Caco-2 (cell line): ENCODE results near the gene MEGF11. TPM values are rescaled to one million over a fixed set of nuclear protein-coding genes. Genes with fewer than 3 reads are reported as not detected.

Experiments used
- BruUV-seq: library from RNA; stranded (reverse); fragments of 400-500 nt; replicated peaks from 2 replicates; lab custom pipeline; 2021; lab: Mats Ljungman, UMichigan
- CTCF ChIA-PET: fragments of 300-600 bp; sonication (Branson Sonifier 250); formaldehyde crosslinking; loops from one replicate; lab custom pipeline; 2022; ENCODE audit warnings: antibody characterized with exemption; lab: Charles Lee
- POLR2A ChIA-PET: fragments of 300-600 bp; sonication (Branson Sonifier 250); formaldehyde crosslinking; loops from one replicate; lab custom pipeline; 2022; ENCODE audit warnings: antibody characterized with exemption; lab: Charles Lee
- DNase-seq, 2 experiments: peaks; one replicate each; pipeline versions ENCODE4 v3.0.0 to v3.0.0-alpha.2; 2020 to 2022
- H3K27me3 ChIP-seq: replicated peaks from 2 replicates; pipeline ENCODE4 v1.6.0; 2011; ENCODE audit warnings: low read length; ENCODE audit not compliant: control insufficient read depth, insufficient read depth
- H3K36me3 ChIP-seq: 2 replicates; pipeline ENCODE4 v1.5.1; 2011; ENCODE audit warnings: low read length; ENCODE audit not compliant: control insufficient read depth, insufficient read depth
- H3K4me1 ChIP-seq: fragments of 250-450 bp; sonication (Bioruptor Pico); 2 replicates; pipeline ENCODE4 v1.5.1; 2020; ENCODE audit warnings: mild to moderate bottlenecking
- H3K4me3 ChIP-seq: 2 replicates; pipeline ENCODE4 v1.5.1; 2011; ENCODE audit warnings: low read depth, mild to moderate bottlenecking, control low read depth, low read length
- H3K9me3 ChIP-seq: fragments of 250-450 bp; sonication (Bioruptor Pico); 2 replicates; pipeline ENCODE4 v1.5.1; 2020; ENCODE audit warnings: mild to moderate bottlenecking, moderate library complexity
- H3K27ac Mint-ChIP-seq: one replicate; pipeline ENCODE4 v1.8.0; 2022; ENCODE audit warnings: mixed read lengths; ENCODE audit not compliant: unreplicated experiment
- H3K27me3 Mint-ChIP-seq: one replicate; pipeline ENCODE4 v1.8.0; 2022; ENCODE audit warnings: mixed read lengths; ENCODE audit not compliant: insufficient read depth, unreplicated experiment
- H3K36me3 Mint-ChIP-seq: one replicate; pipeline ENCODE4 v1.8.0; 2022; ENCODE audit warnings: mild to moderate bottlenecking, mixed read lengths; ENCODE audit not compliant: insufficient read depth, unreplicated experiment
- H3K4me1 Mint-ChIP-seq: one replicate; pipeline ENCODE4 v1.8.0; 2022; ENCODE audit warnings: low read depth, mixed read lengths; ENCODE audit not compliant: unreplicated experiment
- H3K4me3 Mint-ChIP-seq: one replicate; pipeline ENCODE4 v1.8.0; 2022; ENCODE audit warnings: mild to moderate bottlenecking, moderate library complexity, mixed read lengths; ENCODE audit not compliant: unreplicated experiment
- H3K9me3 Mint-ChIP-seq: one replicate; pipeline ENCODE4 v1.8.0; 2022; ENCODE audit warnings: mixed read lengths; ENCODE audit not compliant: unreplicated experiment
- intact Hi-C: fragments of 100-400 bp; cut with micrococcal nuclease; formaldehyde crosslinking; loops from one replicate; pipeline ENCODE4 v1.10.0; 2022; ENCODE audit not compliant: unreplicated experiment
- total RNA-seq: library from RNA; stranded (reverse); gene quantifications from 2 replicates; pipeline ENCODE4 v1.2.3, GENCODE V29; 2022
- TF ChIP-seq, protein P1 (sequence below), 2 experiments: fragments of 200-600 bp in 1 of 2; IDR thresholded peaks; 1 replicate in 1 of 2; 2 replicates in 1 of 2; pipeline versions ENCODE4 v1.5.1 to v1.8.0; 2011 to 2022; ENCODE audit warnings: antibody characterized with exemption in 1 of 2, control low read depth in 1 of 2, inconsistent platforms in 1 of 2, low read depth in 1 of 2, low read length in 1 of 2, mild to moderate bottlenecking in 1 of 2, moderate library complexity in 1 of 2; ENCODE audit not compliant: insufficient read depth in 1 of 2, severe bottlenecking in 1 of 2, unreplicated experiment in 1 of 2

The MEGF11 gene
- total RNA-seq, 1 experiment from 2014 or later = 0.66 TPM

DNA sequence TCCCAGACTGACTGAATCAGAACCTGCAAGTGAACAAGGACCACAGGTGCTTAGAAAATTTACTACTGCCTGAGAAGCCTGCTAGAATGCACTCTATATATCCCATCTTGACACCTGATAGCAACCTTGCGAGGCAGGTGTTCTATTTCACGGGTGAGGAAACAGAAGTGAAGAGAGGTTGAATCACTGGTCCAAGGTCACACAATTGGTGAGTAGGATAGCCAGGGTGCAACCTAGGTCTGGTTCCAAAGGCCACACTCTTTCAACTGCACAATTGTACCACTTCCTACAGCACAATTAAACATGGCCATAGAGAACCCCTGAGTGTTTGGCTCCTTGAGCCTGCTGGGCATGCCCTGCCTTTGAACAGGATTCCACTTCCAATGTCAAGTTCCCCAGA is 297.2 kb downstream of the MEGF11 start:
- Mint-ChIP-seq H3K4me3 (no peak overlapping the region), H3K36me3 (no peaks in the 10 kb centered on the region), H3K9me3 (no peaks in the 10 kb centered on the region), H3K27me3 (no peaks in the 10 kb centered on the region), H3K4me1 (no peaks in the 10 kb centered on the region), H3K27ac (no peak overlapping the region)
- no TSS peak for BruUV-seq
- H3K4me1 ChIP-seq = no peaks in the 10 kb centered on the region
- ChIA-PET CTCF (no interaction called here), POLR2A (no interaction called here)
- no peak overlapping the region for H3K4me3 ChIP-seq
- H3K27me3 ChIP-seq = no peaks in the 10 kb centered on the region
- TF ChIP-seq, protein P1, sequence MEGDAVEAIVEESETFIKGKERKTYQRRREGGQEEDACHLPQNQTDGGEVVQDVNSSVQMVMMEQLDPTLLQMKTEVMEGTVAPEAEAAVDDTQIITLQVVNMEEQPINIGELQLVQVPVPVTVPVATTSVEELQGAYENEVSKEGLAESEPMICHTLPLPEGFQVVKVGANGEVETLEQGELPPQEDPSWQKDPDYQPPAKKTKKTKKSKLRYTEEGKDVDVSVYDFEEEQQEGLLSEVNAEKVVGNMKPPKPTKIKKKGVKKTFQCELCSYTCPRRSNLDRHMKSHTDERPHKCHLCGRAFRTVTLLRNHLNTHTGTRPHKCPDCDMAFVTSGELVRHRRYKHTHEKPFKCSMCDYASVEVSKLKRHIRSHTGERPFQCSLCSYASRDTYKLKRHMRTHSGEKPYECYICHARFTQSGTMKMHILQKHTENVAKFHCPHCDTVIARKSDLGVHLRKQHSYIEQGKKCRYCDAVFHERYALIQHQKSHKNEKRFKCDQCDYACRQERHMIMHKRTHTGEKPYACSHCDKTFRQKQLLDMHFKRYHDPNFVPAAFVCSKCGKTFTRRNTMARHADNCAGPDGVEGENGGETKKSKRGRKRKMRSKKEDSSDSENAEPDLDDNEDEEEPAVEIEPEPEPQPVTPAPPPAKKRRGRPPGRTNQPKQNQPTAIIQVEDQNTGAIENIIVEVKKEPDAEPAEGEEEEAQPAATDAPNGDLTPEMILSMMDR (IDR thresholded peaks at IDR 0.05; ENCODE audit: insufficient read depth in 1 of 2, low read depth in 1 of 2, low read length in 1 of 2, severe bottlenecking in 1 of 2, unreplicated experiment in 1 of 2) = no peak
- DNase-seq = no peak
- H3K36me3 ChIP-seq = no peaks in the 10 kb centered on the region
- intact Hi-C loops = no loop called here
- no peaks in the 10 kb centered on the region for H3K9me3 ChIP-seq

DNA sequence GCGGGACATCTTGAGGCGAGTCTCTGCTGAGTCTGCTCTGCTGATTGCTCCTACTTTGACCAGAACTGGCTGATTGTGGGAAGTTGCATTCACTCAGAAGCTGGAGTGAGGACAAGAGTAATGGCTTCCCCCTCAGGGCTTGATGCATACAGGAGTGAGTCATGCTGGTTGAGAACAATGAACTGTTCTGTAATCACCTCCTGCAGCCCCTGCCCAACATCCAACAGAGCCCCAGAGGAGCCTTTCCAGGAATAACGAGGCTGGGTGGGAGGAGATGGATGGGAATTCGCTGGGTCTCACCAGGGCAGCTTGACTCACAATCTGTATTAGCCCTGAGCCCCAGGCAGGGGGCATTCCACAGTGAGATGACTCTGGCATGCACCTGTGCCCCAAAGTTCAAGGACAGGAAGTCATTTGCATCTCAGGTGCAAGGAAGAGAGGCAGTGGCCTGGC is 299.2 kb downstream of the MEGF11 start:
- Mint-ChIP-seq H3K4me1 (no peaks in the 10 kb centered on the region), H3K4me3 (no peak overlapping the region), H3K27ac (no peak overlapping the region), H3K27me3 (no peaks in the 10 kb centered on the region), H3K9me3 (no peaks in the 10 kb centered on the region), H3K36me3 (no peaks in the 10 kb centered on the region)
- no peak overlapping the region for H3K4me3 ChIP-seq
- no peaks in the 10 kb centered on the region for H3K4me1 ChIP-seq
- H3K27me3 ChIP-seq = no peaks in the 10 kb centered on the region
- no peaks in the 10 kb centered on the region for H3K9me3 ChIP-seq
- TF ChIP-seq, protein P1 (IDR thresholded peaks at IDR 0.05; ENCODE audit: insufficient read depth in 1 of 2, low read depth in 1 of 2, low read length in 1 of 2, severe bottlenecking in 1 of 2, unreplicated experiment in 1 of 2) = no peak
- DNase-seq = no peak
- CTCF ChIA-PET = interaction anchor here (0.6 kb wide), 1 partner anchor 603 kb away, joined by 5 read pairs; no protein-coding TSS in a partner anchor
- no TSS peak for BruUV-seq
- POLR2A ChIA-PET = no interaction called here
- intact Hi-C loops = no loop called here
- H3K36me3 ChIP-seq = no peaks in the 10 kb centered on the region

DNA sequence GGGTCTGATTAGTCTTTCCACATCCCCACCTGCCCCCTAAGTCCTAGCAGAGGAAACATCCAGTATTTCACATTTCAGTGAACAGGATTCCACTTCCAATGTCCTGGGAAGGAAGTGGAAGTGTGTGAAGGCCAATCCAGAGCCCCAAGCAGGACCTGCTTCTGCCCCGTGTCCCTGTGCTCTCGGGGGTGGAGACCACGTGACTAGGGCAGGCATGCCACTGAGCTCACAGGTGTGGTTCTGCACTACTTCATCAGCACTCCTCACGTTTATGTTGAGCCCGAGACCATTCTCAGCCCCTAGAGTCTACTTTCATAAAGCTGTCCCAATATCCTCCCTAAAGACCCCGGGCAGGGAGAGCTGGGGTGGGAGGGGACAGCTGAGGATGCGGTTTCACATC is 299.9 kb downstream of the MEGF11 start:
- POLR2A ChIA-PET = no interaction called here

More for the DNA sequence above, 299.9 kb downstream of the MEGF11 start:
- Mint-ChIP-seq H3K27me3 (no peaks in the 10 kb centered on the region), H3K4me1 (no peaks in the 10 kb centered on the region), H3K36me3 (no peaks in the 10 kb centered on the region), H3K9me3 (no peaks in the 10 kb centered on the region), H3K27ac (no peak overlapping the region), H3K4me3 (no peak overlapping the region)
- DNase-seq = no peak
- no peaks in the 10 kb centered on the region for H3K9me3 ChIP-seq
- H3K4me3 ChIP-seq = no peak overlapping the region
- H3K4me1 ChIP-seq = no peaks in the 10 kb centered on the region
- intact Hi-C loops = no loop called here
- H3K27me3 ChIP-seq = no peaks in the 10 kb centered on the region
- TF ChIP-seq, protein P1 (IDR thresholded peaks at IDR 0.05; ENCODE audit: insufficient read depth in 1 of 2, low read depth in 1 of 2, low read length in 1 of 2, severe bottlenecking in 1 of 2, unreplicated experiment in 1 of 2) = no peak
- no TSS peak for BruUV-seq
- H3K36me3 ChIP-seq = no peaks in the 10 kb centered on the region
- CTCF ChIA-PET = interaction anchor here (0.6 kb wide), 1 partner anchor 603 kb away, joined by 5 read pairs; no protein-coding TSS in a partner anchor
